CD4-positive, alpha-beta T cell (primary cell): ENCODE measurements around the gene PDX1. TPM values are rescaled to one million over a fixed set of nuclear protein-coding genes. Genes with fewer than 3 reads are reported as not detected.

Source experiments
- ATAC-seq: fragments of 200-7000 bp; cut with Tn5 transposase; one replicate; pipeline ENCODE4 v1.10.0; 2022; ENCODE audit warnings: mild to moderate bottlenecking; ENCODE audit not compliant: poor library complexity
- CTCF ChIA-PET: fragments of 350-600 bp; sonication (Branson Sonifier 250); formaldehyde crosslinking; loops from one replicate; lab custom pipeline; 2021; ENCODE audit warnings: antibody characterized with exemption, inconsistent platforms; lab: Charles Lee
- POLR2A ChIA-PET: fragments of 350-600 bp; sonication (Branson Sonifier 250); formaldehyde crosslinking; loops from one replicate; lab custom pipeline; 2021; ENCODE audit warnings: antibody characterized with exemption, inconsistent platforms; lab: Charles Lee
- DNase-seq, 14 experiments: peaks; one replicate each; pipeline ENCODE4 v3.0.0-alpha.2; 2013 to 2020; ENCODE audit warnings: mixed read lengths in 2 of 14
- H3K27ac ChIP-seq, 2 donors: one replicate each; pipeline versions ENCODE4 v1.5.1 to v1.7.0; 2013; ENCODE audit warnings: low read length in 2 of 2, low read depth in 1 of 2, mild to moderate bottlenecking in 1 of 2
- H3K27me3 ChIP-seq, 2 experiments: 1 replicate in 1 of 2; 2 replicates in 1 of 2; pipeline versions ENCODE4 v1.6.1 to v1.7.0; 2013; ENCODE audit warnings: low read length in 2 of 2, control low read depth in 1 of 2, mild to moderate bottlenecking in 1 of 2, moderate library complexity in 1 of 2; ENCODE audit not compliant: insufficient read depth in 2 of 2, control insufficient read depth in 1 of 2
- H3K36me3 ChIP-seq: one replicate; pipeline ENCODE4 v1.6.1; 2013; ENCODE audit warnings: low read length, control low read depth; ENCODE audit not compliant: insufficient read depth
- H3K4me1 ChIP-seq: one replicate; pipeline ENCODE4 v1.6.1; 2013; ENCODE audit warnings: low read length, control low read depth; ENCODE audit not compliant: insufficient read depth
- H3K4me3 ChIP-seq: one replicate; pipeline ENCODE4 v1.5.1; 2013; ENCODE audit warnings: mild to moderate bottlenecking, low read length, moderate library complexity
- H3K9me3 ChIP-seq, 2 experiments: 1 replicate in 1 of 2; 2 replicates in 1 of 2; pipeline versions ENCODE4 v1.6.1 to v1.7.0; 2013; ENCODE audit warnings: low read length in 2 of 2, mild to moderate bottlenecking in 2 of 2, control low read depth in 1 of 2, moderate library complexity in 1 of 2; ENCODE audit not compliant: control insufficient read depth in 1 of 2, insufficient read depth in 1 of 2
- H3K27ac Mint-ChIP-seq: one replicate; pipeline ENCODE4 v1.8.0; 2020; ENCODE audit warnings: mixed read lengths
- H3K27me3 Mint-ChIP-seq: one replicate; pipeline ENCODE4 v1.8.0; 2021; ENCODE audit warnings: mixed read lengths
- H3K36me3 Mint-ChIP-seq: one replicate; pipeline ENCODE4 v1.8.0; 2021; ENCODE audit warnings: low read depth, mixed read lengths
- H3K4me1 Mint-ChIP-seq: one replicate; pipeline ENCODE4 v1.8.0; 2021; ENCODE audit warnings: low read depth, mixed read lengths
- H3K4me3 Mint-ChIP-seq: one replicate; pipeline ENCODE4 v1.8.0; 2020; ENCODE audit warnings: mild to moderate bottlenecking, mixed read lengths
- H3K9me3 Mint-ChIP-seq: one replicate; pipeline ENCODE4 v1.8.0; 2020; ENCODE audit warnings: mixed read lengths
- CTCF ChIP-seq: fragments of 200-600 bp; IDR thresholded peaks from one replicate; pipeline ENCODE4 v1.8.0; 2022; ENCODE audit warnings: antibody characterized with exemption, mild to moderate bottlenecking
- intact Hi-C, 2 experiments: fragments of 100-400 bp; cut with DNase I in 1 of 2; cut with micrococcal nuclease in 1 of 2; formaldehyde crosslinking; loops; one replicate each; pipeline versions ENCODE4 v1.15.1 to v1.9.0; 2023 to 2025; cut with DNase I, micrococcal nuclease
- total RNA-seq, 174 experiments: library from RNA in 2 of 174; stranded (reverse) in 2 of 174; gene quantifications; one replicate each; pipeline ENCODE4 v1.2.3 and lab custom pipeline; 2021 to 2026

The PDX1 gene
- total RNA-seq, 2 experiments from 2014 or later, result not detected

GRCh38 chr13:27970382-27971235, 50.8 kb downstream of the PDX1 start:
- H3K4me3 Mint-ChIP-seq, result no peak overlapping the region
- H3K9me3 Mint-ChIP-seq, result no peaks in the 10 kb centered on the region
- CTCF ChIA-PET, result no interaction called here
- TF ChIP-seq CTCF, result no peak
- no peak overlapping the region for H3K4me3 ChIP-seq
- H3K27ac Mint-ChIP-seq, result no peak overlapping the region
- H3K27me3 Mint-ChIP-seq, result peaks cover 85% of the 10 kb centered on the region
- DNase-seq (no peak), ATAC-seq (no peak)
- H3K27ac ChIP-seq, result no peak overlapping the region
- H3K36me3 ChIP-seq, result no peaks in the 10 kb centered on the region
- H3K9me3 ChIP-seq, result peaks cover 0 to 18% of the 10 kb centered on the region in 2 experiments
- intact Hi-C loops, result no loop called here
- peaks cover 23% of the 10 kb centered on the region for H3K4me1 Mint-ChIP-seq
- POLR2A ChIA-PET, result no interaction called here
- H3K36me3 Mint-ChIP-seq, result no peaks in the 10 kb centered on the region
- peaks cover 19% of the 10 kb centered on the region for H3K4me1 ChIP-seq
- peaks cover 69 to 96% of the 10 kb centered on the region in 2 experiments for H3K27me3 ChIP-seq

- Histone ChIP-seq H3K36me3 (no peaks in the 10 kb centered on the region), H3K9me3 (peaks cover 0 to 21% of the 10 kb centered on the region in 2 experiments), H3K27me3 (peaks cover 70 to 96% of the 10 kb centered on the region in 2 experiments), H3K4me3 (no peak overlapping the region), H3K4me1 (peaks cover 23% of the 10 kb centered on the region), H3K27ac (no peak overlapping the region)
- no peak for ATAC-seq
- H3K27me3 Mint-ChIP-seq, result peaks cover 85% of the 10 kb centered on the region
- intact Hi-C loops, result no loop called here
- no peak overlapping the region for H3K4me3 Mint-ChIP-seq
- POLR2A ChIA-PET, result no interaction called here
- no peaks in the 10 kb centered on the region for H3K9me3 Mint-ChIP-seq
- peaks cover 27% of the 10 kb centered on the region for H3K4me1 Mint-ChIP-seq
- CTCF ChIA-PET, result no interaction called here
- TF ChIP-seq CTCF, result no peak
- no peak overlapping the region for H3K27ac Mint-ChIP-seq
- no peaks in the 10 kb centered on the region for H3K36me3 Mint-ChIP-seq
- no peak for DNase-seq
These were observed 51.4 kb downstream of the PDX1 start for GRCh38 chr13:27971236-27971645.

- intact Hi-C loops, result no loop called here
- CTCF ChIA-PET, result no interaction called here
- no peak for DNase-seq
- Histone ChIP-seq H3K4me1 (peaks cover 20% of the 10 kb centered on the region), H3K4me3 (no peak overlapping the region), H3K27me3 (peaks cover 68 to 96% of the 10 kb centered on the region in 2 experiments), H3K27ac (no peak overlapping the region), H3K36me3 (no peaks in the 10 kb centered on the region), H3K9me3 (peaks cover 0 to 17% of the 10 kb centered on the region in 2 experiments)
- H3K27ac Mint-ChIP-seq, result no peak overlapping the region
- no peaks in the 10 kb centered on the region for H3K9me3 Mint-ChIP-seq
- no peak for ATAC-seq
- H3K4me1 Mint-ChIP-seq, result peaks cover 27% of the 10 kb centered on the region
- H3K27me3 Mint-ChIP-seq, result peaks cover 87% of the 10 kb centered on the region
- no peak for TF ChIP-seq CTCF
- H3K4me3 Mint-ChIP-seq, result no peak overlapping the region
- H3K36me3 Mint-ChIP-seq, result no peaks in the 10 kb centered on the region
- POLR2A ChIA-PET, result no interaction called here
These were observed 52.1 kb downstream of the PDX1 start for GRCh38 chr13:27971776-27972477.
